ENCODE measurements around the gene ELP1.

DNA sequence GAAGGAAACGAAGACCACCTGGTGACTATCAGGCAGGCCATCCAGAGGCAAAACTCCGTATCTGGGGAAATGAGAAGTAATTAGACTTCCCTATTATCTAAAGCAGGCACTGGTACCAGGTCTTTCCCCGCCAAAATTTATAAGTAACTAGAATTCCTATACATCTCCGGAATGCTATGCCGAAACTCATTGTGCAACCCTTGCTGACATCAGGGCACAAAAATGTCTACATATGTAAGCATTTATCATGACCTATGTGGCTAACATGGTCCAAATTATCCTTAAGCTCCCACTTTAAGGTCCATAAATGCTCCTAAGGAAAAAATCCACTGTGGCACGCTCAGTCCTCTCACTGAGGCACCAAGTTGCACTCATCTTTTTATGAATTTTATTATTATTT is 95.9 kb downstream of the ELP1 start:
- TF ChIP-seq, protein P1, sequence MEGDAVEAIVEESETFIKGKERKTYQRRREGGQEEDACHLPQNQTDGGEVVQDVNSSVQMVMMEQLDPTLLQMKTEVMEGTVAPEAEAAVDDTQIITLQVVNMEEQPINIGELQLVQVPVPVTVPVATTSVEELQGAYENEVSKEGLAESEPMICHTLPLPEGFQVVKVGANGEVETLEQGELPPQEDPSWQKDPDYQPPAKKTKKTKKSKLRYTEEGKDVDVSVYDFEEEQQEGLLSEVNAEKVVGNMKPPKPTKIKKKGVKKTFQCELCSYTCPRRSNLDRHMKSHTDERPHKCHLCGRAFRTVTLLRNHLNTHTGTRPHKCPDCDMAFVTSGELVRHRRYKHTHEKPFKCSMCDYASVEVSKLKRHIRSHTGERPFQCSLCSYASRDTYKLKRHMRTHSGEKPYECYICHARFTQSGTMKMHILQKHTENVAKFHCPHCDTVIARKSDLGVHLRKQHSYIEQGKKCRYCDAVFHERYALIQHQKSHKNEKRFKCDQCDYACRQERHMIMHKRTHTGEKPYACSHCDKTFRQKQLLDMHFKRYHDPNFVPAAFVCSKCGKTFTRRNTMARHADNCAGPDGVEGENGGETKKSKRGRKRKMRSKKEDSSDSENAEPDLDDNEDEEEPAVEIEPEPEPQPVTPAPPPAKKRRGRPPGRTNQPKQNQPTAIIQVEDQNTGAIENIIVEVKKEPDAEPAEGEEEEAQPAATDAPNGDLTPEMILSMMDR (IDR thresholded peaks at IDR 0.05), result no peak
- TF ChIP-seq POLR2A (IDR thresholded peaks at IDR 0.05), result no peak
